Measurements from ENCODE around the gene ZNF668.

ZNF668 gene

DNA sequence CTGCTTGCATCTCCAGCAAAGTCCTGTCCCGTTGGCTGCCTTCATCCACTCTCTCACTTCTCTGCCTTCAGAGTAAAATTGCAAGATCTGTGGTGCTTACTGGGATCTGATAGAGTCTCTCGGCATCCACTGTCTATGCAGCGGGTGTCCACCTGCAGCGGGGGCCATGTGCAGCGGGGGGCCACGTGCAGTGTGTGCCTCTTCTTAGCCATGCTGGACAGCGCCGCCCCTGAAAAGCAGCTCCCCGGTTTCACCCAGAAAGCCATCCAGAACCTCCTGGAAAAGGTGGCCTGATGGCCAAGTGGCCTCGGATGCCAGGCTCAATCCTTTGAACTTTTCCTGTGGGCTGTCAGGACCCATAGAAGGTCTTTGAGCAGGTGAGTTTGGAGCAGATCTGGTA is 31.2 kb downstream of the ZNF668 start:
- no peak for TF ChIP-seq CTCF (IDR thresholded peaks at IDR 0.05; ENCODE audit: low read depth, low read length, missing control alignments)
- DNase-seq (ENCODE audit: extremely low read depth, low read depth) = no peak
- H3K4me3 ChIP-seq (replicated peaks; ENCODE audit: low read depth, low read length) = no peak overlapping the region

GRCh38 chr16:31038993-31039392 is 35.0 kb downstream of the ZNF668 start:
- no peak for DNase-seq (ENCODE audit: extremely low read depth, low read depth)
- TF ChIP-seq CTCF (IDR thresholded peaks at IDR 0.05; ENCODE audit: low read depth, low read length, missing control alignments) = no peak
- H3K4me3 ChIP-seq (replicated peaks; ENCODE audit: low read depth, low read length) = no peak overlapping the region

GRCh38 chr16:31036691-31037090 is 37.3 kb downstream of the ZNF668 start:
- no peak for TF ChIP-seq CTCF (IDR thresholded peaks at IDR 0.05; ENCODE audit: low read depth, low read length, missing control alignments)
- DNase-seq (ENCODE audit: extremely low read depth, low read depth) = no peak
- no peak overlapping the region for H3K4me3 ChIP-seq (replicated peaks; ENCODE audit: low read depth, low read length)

DNA sequence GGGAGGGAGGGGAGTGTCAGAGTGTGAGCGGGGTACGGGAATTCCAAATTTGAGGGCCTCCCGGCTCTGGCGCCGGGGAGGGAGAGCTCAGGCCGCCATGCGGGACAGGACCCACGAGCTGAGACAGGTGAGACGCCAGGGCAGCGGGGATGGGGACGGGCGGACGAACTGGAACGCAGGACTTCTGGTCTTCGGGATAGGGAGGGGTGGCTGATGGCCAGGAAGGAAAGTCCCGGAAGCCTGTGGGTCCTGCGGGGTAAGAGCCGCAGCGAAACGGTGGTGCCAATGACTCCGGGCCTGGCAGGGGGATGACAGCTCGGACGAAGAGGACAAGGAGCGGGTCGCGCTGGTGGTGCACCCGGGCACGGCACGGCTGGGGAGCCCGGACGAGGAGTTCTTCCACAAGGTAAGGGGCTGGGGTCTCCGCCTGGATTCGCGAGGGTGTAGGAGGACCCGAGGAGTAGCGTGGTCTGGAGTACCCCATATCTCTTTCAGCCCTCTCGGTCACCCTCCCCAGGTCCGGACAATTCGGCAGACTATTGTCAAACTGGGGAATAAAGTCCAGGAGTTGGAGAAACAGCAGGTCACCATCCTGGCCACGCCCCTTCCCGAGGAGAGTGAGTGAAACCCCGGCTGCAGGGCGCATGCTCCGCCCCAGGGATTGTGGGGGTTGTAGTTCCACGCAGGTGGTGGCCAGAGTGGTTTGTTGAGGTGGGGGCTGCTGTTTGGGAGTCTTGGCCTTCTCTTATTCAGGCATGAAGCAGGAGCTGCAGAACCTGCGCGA is 40.1 kb downstream of the ZNF668 start:
- no peak for TF ChIP-seq CTCF (IDR thresholded peaks at IDR 0.05; ENCODE audit: low read depth, low read length, missing control alignments)
- H3K4me3 ChIP-seq (replicated peaks; ENCODE audit: low read depth, low read length) = peak overlapping the region; percentile 81
- DNase-seq (ENCODE audit: extremely low read depth, low read depth) = peak; percentile 39

DNA sequence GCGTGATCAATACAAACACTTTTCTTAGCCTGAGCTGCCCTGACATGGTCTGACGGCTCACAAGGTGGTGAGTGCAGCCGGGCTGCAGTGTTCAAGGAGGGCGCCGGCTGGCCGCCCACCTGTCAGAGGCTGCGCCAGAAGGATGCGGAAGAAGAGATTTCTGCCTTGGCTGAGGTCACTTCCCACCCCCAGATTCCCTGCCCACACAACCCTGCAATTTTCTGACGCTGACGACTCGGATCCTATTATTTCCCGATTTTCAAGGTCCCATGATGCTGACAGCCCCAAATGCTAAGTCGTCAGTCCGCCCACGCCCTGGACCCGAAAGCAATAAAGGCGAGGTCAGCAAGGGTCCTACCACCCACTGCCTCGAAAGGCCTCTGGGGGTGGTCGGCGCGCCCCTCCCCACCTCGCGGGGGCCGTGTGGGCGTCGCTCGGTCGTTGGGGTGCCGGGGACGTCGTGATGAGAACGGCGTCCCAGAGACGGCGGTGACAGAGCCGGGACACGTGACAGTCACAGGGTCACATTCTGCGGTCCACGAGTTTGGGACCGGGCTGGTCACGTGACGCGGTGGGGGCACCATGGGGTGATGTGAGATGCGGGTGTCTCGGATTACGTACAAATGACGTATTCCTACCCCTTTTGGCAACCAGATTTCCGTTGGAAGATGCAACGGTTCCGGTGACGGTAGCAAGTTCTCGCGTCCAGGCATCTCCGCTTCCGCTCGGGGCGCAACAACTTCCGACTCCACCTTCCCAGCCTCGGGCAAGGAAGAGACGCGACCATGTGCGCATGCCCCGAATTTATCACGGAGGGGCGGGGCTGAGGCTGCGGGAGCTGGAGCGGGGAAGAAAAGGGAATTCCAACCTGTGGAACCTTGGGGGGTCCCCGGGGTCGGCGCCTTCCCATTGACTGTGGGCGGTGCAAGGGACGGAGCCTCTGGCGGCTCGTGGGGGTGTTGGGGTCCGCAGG is 41.0 kb downstream of the ZNF668 start, which contains the start of gene STX4:
Gene STX4 (plus strand): TSS at position 823 of the 973 bp plus-strand sequence. CDS start 248 bp downstream, outside the sequence.
- TF ChIP-seq CTCF (IDR thresholded peaks at IDR 0.05; ENCODE audit: low read depth, low read length, missing control alignments) = no peak
- peak; percentile 96 for DNase-seq (ENCODE audit: extremely low read depth, low read depth)
- H3K4me3 ChIP-seq (replicated peaks; ENCODE audit: low read depth, low read length) = peak within 1 kb of the TSS; percentile 81

- DNase-seq (ENCODE audit: extremely low read depth, low read depth) = no peak
- TF ChIP-seq CTCF (IDR thresholded peaks at IDR 0.05; ENCODE audit: low read depth, low read length, missing control alignments) = no peak
- H3K4me3 ChIP-seq (replicated peaks; ENCODE audit: low read depth, low read length) = no peak overlapping the region
Observed at GRCh38 chr16:31031276-31031675, 42.8 kb downstream of the ZNF668 start.
